KOPT-K1 (cell line): ENCODE results near the gene GRIK4.
"Not testable (repeated sequence)": the region's sequence is repeated elsewhere in the genome, so short reads cannot be mapped to it uniquely, and the experiment has no call there.

ENCODE experiments used
- H3K27ac ChIP-seq: fragments of 200-600 bp; sonication (generic); 2 replicates; pipeline ENCODE4 v1.5.1; 2016; ENCODE audit warnings: antibody characterized with exemption, mild to moderate bottlenecking, low read depth, low read length; ENCODE audit not compliant: poor library complexity, severe bottlenecking
- H3K36me3 ChIP-seq: fragments of 200-600 bp; sonication (generic); 2 replicates; pipeline ENCODE4 v1.5.1; 2017; ENCODE audit warnings: antibody characterized with exemption, mild to moderate bottlenecking, low read length, moderate library complexity; ENCODE audit not compliant: insufficient read depth
- H3K9me3 ChIP-seq: fragments of 200-600 bp; sonication (generic); 2 replicates; pipeline ENCODE4 v1.5.1; 2017; ENCODE audit warnings: antibody characterized with exemption, low read length, mild to moderate bottlenecking; ENCODE audit not compliant: insufficient read depth, poor library complexity, severe bottlenecking

The GRIK4 gene

GRCh38 chr11:120778685-120779490 lies 267.3 kb downstream of the GRIK4 start:
- H3K27ac ChIP-seq = no peak overlapping the region
- no peaks in the 10 kb centered on the region for H3K9me3 ChIP-seq
- H3K36me3 ChIP-seq = no peaks in the 10 kb centered on the region

DNA sequence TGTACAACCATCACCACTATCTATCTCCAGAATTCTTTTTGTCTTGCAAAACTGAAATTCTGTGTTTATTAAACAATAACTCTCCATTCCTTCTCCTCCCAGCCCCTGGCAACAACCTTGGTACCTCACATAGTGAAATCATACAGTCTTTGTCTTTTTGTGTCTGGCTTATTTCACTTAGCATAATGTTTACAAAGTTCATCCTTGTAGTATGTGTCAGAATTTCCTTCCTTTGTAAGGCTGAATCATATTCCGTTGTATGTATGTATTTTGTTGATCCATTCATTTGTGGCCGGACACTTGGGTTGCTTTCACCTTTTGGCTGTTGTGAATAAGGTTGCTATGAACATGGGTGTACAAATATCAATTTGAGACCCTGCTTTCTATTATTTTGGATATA lies 268.7 kb downstream of the GRIK4 start:
- Histone ChIP-seq H3K36me3 (no peaks in the 10 kb centered on the region), H3K27ac (no peak overlapping the region), H3K9me3 (no peaks in the 10 kb centered on the region)

- H3K36me3 ChIP-seq = no peaks in the 10 kb centered on the region
- H3K9me3 ChIP-seq = no peaks in the 10 kb centered on the region
- no peak overlapping the region for H3K27ac ChIP-seq
Observed at GRCh38 chr11:120781486-120782120, 270.1 kb downstream of the GRIK4 start.

- H3K27ac ChIP-seq = no peak overlapping the region
- no peaks in the 10 kb centered on the region for H3K36me3 ChIP-seq
- H3K9me3 ChIP-seq = no peaks in the 10 kb centered on the region
Observed at GRCh38 chr11:120784566-120785251, 273.2 kb downstream of the GRIK4 start.

DNA sequence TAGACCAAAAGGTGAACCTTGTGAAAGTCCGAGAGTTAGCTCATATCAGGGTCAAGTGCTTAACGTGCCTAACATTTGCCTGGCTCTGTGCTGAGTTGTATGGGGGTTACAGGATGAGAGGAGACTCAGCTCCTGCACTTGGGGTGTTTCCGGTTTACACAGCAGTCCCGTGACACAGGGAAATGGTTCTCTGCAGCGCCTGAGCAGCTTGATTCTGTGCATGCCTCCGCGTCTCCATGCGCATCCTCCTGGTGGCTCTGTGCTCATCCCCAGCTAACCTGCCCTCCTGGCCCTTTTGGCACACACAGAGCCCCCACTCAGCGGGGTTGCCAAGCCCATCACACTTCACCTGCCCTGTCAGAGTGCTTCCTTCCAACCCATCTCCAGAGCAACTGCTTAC lies 274.0 kb downstream of the GRIK4 start:
- no peaks in the 10 kb centered on the region for H3K9me3 ChIP-seq
- no peaks in the 10 kb centered on the region for H3K36me3 ChIP-seq
- no peak overlapping the region for H3K27ac ChIP-seq

GRCh38 chr11:120786206-120786735 lies 274.7 kb downstream of the GRIK4 start:
- no peak overlapping the region for H3K27ac ChIP-seq

GRCh38 chr11:120787224-120787623 lies 275.7 kb downstream of the GRIK4 start:
- not testable (repeated sequence) for H3K36me3 ChIP-seq, H3K9me3 ChIP-seq, H3K27ac ChIP-seq

More at GRCh38 chr11:120786206-120786735, 274.7 kb downstream of the GRIK4 start:
- no peaks in the 10 kb centered on the region for H3K36me3 ChIP-seq
- no peaks in the 10 kb centered on the region for H3K9me3 ChIP-seq

DNA sequence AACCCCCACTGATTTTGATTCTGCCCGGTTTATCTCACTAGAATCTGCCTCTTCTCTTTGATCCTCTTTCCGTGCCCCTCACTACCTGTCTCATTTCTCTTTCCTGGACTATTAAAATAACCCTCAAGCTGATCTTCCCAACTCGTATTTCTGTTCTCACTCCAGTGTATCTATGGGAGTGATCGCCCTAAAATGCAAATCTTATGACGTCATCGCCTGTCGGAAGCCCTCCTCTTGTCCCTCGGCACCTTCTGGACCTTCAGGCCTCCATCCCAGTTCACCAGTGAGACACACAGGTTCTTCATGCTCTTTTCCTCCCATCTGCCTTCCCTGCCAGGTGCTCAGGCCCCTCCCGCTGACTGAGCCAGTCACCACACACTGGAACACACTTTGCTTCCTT lies 277.8 kb downstream of the GRIK4 start:
- H3K27ac ChIP-seq = no peak overlapping the region
- H3K36me3 ChIP-seq = no peaks in the 10 kb centered on the region
- no peaks in the 10 kb centered on the region for H3K9me3 ChIP-seq

- no peak overlapping the region for H3K27ac ChIP-seq
- H3K9me3 ChIP-seq = no peaks in the 10 kb centered on the region
- no peaks in the 10 kb centered on the region for H3K36me3 ChIP-seq
Observed at GRCh38 chr11:120792306-120792705, 280.8 kb downstream of the GRIK4 start.

DNA sequence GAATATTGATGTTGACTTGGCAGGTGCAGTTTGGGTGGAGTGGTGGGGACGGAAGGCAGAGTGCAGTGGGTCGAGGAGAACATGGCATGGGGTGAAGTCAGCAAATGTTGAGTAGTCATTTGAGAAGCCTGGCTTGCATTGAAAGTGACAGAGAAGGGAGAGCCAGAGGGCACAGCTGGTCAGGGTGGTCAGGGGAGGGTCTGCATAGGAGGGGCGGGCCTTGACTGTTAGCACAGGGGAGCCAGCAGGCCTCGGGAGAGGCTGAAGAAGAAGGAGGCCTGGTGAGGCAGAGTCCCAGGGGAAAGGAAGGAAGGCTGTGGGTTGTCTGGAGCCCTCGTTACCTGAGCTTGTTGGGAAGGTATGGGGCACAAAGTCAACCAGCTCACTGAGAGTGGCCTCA lies 281.6 kb downstream of the GRIK4 start:
- H3K36me3 ChIP-seq = no peaks in the 10 kb centered on the region
- no peaks in the 10 kb centered on the region for H3K9me3 ChIP-seq
- H3K27ac ChIP-seq = no peak overlapping the region

- H3K9me3 ChIP-seq = no peaks in the 10 kb centered on the region
- H3K27ac ChIP-seq = no peak overlapping the region
- H3K36me3 ChIP-seq = no peaks in the 10 kb centered on the region
Observed at GRCh38 chr11:120793806-120794479, 282.4 kb downstream of the GRIK4 start.

DNA sequence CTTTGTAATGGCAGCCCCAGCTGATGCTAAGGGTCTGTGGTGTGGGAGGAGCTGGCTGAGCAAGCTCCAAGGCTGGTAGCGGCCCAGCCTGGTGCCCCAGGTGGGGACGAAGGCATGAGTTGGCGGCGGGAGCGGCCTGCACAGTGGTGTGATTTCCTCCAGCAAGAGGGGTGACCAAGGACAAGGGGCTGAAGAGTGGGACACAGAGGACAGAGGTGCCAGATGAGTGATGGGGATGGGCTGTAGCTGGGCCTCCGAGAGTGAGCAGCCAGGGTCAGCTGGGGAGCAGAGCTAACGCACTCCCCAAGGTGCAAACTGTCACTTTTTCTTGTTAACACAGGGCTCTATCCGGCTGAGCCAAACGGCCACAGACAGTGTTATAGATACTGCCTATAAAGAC lies 283.2 kb downstream of the GRIK4 start:
- Histone ChIP-seq H3K27ac (no peak overlapping the region), H3K36me3 (no peaks in the 10 kb centered on the region), H3K9me3 (no peaks in the 10 kb centered on the region)

GRCh38 chr11:120795185-120795584 lies 283.6 kb downstream of the GRIK4 start:
- Histone ChIP-seq H3K9me3 (no peaks in the 10 kb centered on the region), H3K36me3 (no peaks in the 10 kb centered on the region), H3K27ac (no peak overlapping the region)

GRCh38 chr11:120797143-120797542 lies 285.6 kb downstream of the GRIK4 start:
- Histone ChIP-seq H3K36me3 (no peaks in the 10 kb centered on the region), H3K27ac (no peak overlapping the region), H3K9me3 (no peaks in the 10 kb centered on the region)

GRCh38 chr11:120798854-120799253 lies 287.3 kb downstream of the GRIK4 start:
- Histone ChIP-seq H3K27ac (no peak overlapping the region), H3K36me3 (no peaks in the 10 kb centered on the region), H3K9me3 (no peaks in the 10 kb centered on the region)
